Panc1 (cell line): ENCODE data around the gene CDCA8. TPM values are rescaled to one million over a fixed set of nuclear protein-coding genes. Genes with fewer than 3 reads are reported as not detected.

ENCODE experiments used
- ATAC-seq: fragments of 200-7000 bp; cut with Tn5 transposase; 2 replicates; pipeline ENCODE4 v1.9.1; 2020; ENCODE audit warnings: mild to moderate bottlenecking, moderate library complexity
- BruUV-seq: library from RNA; stranded (reverse); fragments of 400-500 nt; replicated peaks from 2 replicates; lab custom pipeline; 2021; lab: Mats Ljungman, UMichigan
- CTCF ChIA-PET: fragments of 300-600 bp; sonication (Branson Sonifier 250); formaldehyde crosslinking; loops from one replicate; lab custom pipeline; 2022; ENCODE audit warnings: antibody characterized with exemption; lab: Charles Lee
- POLR2A ChIA-PET: fragments of 300-600 bp; sonication (Branson Sonifier 250); formaldehyde crosslinking; loops from one replicate; lab custom pipeline; 2022; ENCODE audit warnings: antibody characterized with exemption; lab: Charles Lee
- DNase-seq: peaks from one replicate; pipeline ENCODE4 v3.0.0-alpha.2; 2010; ENCODE audit warnings: low read depth, low spot score
- H3K27ac ChIP-seq: 2 replicates; pipeline ENCODE4 v1.5.1; 2011; ENCODE audit warnings: mild to moderate bottlenecking, low read length, inconsistent platforms
- H3K27me3 ChIP-seq: fragments of 200-500 bp; sonication (Bioruptor generic); 2 replicates; pipeline ENCODE4 v1.6.0; 2014; ENCODE audit warnings: low read length, inconsistent platforms; ENCODE audit not compliant: control insufficient read depth, insufficient read depth
- H3K36me3 ChIP-seq: fragments of 200-500 bp; sonication (Bioruptor generic); 2 replicates; pipeline ENCODE4 v1.5.1; 2014; ENCODE audit warnings: inconsistent platforms, mild to moderate bottlenecking, low read length, moderate library complexity; ENCODE audit not compliant: control insufficient read depth, insufficient read depth
- H3K4me1 ChIP-seq: 2 replicates; pipeline ENCODE4 v1.5.1; 2011; ENCODE audit warnings: inconsistent platforms, mild to moderate bottlenecking, low read length, moderate library complexity; ENCODE audit not compliant: control insufficient read depth, insufficient read depth
- H3K4me3 ChIP-seq, 2 experiments: 2 replicates each; pipeline ENCODE4 v1.5.1; 2011 to 2012; ENCODE audit warnings: low read depth in 2 of 2, low read length in 2 of 2, mild to moderate bottlenecking in 2 of 2, inconsistent platforms in 1 of 2, moderate library complexity in 1 of 2
- H3K9me3 ChIP-seq: fragments of 200-500 bp; sonication (Bioruptor generic); 2 replicates; pipeline ENCODE4 v1.5.1; 2014; ENCODE audit warnings: low read depth, mild to moderate bottlenecking, inconsistent platforms, low read length, moderate library complexity; ENCODE audit not compliant: control insufficient read depth, insufficient read depth
- CTCF ChIP-seq: fragments of 450-650 bp; IDR thresholded peaks from 2 replicates; pipeline ENCODE4 v1.5.1; 2017; ENCODE audit warnings: mild to moderate bottlenecking
- POLR2AphosphoS5 ChIP-seq: IDR thresholded peaks from 2 replicates; pipeline ENCODE4 v1.6.1; 2012; ENCODE audit warnings: mild to moderate bottlenecking, low read depth, low read length, moderate library complexity
- REST ChIP-seq, 2 experiments: IDR thresholded peaks; 2 replicates each; pipeline ENCODE4 v1.6.1; 2011 to 2012; ENCODE audit warnings: low read depth in 2 of 2, control low read depth in 1 of 2, low read length in 1 of 2, mild to moderate bottlenecking in 1 of 2, moderate library complexity in 1 of 2; ENCODE audit not compliant: insufficient read depth in 1 of 2
- SIN3A ChIP-seq: IDR thresholded peaks from 2 replicates; pipeline ENCODE4 v1.6.1; 2012; ENCODE audit warnings: low read depth, mild to moderate bottlenecking, low read length, moderate library complexity, borderline replicate concordance; ENCODE audit not compliant: insufficient read depth
- TCF7L2 ChIP-seq: IDR thresholded peaks from 2 replicates; pipeline ENCODE4 v1.6.1; 2011; ENCODE audit warnings: mild to moderate bottlenecking, low read depth, low read length, inconsistent platforms
- in situ Hi-C: cut with HindIII; loops from 2 replicates; pipeline ENCODE4 v1.10.0; 2016; ENCODE audit warnings: low sequenced_read_pairs, low pct_unique_long_range_greater_than_20kb
- intact Hi-C: fragments of 100-400 bp; cut with micrococcal nuclease; formaldehyde crosslinking; loops from one replicate; pipeline ENCODE4 v1.10.0; 2022; ENCODE audit not compliant: unreplicated experiment
- total RNA-seq: library from RNA; stranded (reverse); gene quantifications from one replicate; pipeline ENCODE4 v1.2.1, GENCODE V29; 2021; ENCODE audit not compliant: unreplicated experiment

Gene CDCA8
- total RNA-seq, 1 experiment from 2014 or later = 56.5 TPM

- ATAC-seq = no peak
- TF ChIP-seq POLR2AphosphoS5 = no peak
- no peak for TF ChIP-seq REST (IDR thresholded peaks at IDR 0.05; ENCODE audit: insufficient read depth in 1 of 2, low read depth in 2 of 2, low read length in 1 of 2)
- TF ChIP-seq CTCF = no peak
- no peak for TF ChIP-seq TCF7L2
- no peak for TF ChIP-seq SIN3A
- no peak overlapping the region for H3K27ac ChIP-seq
- no peak for DNase-seq
- H3K4me1 ChIP-seq = no peaks in the 10 kb centered on the region
- no TSS peak for BruUV-seq
- no peaks in the 10 kb centered on the region for H3K27me3 ChIP-seq
- in situ Hi-C loops (no loop called here), intact Hi-C loops (no loop called here)
- no peak overlapping the region for H3K4me3 ChIP-seq
- POLR2A ChIA-PET = no interaction called here
- CTCF ChIA-PET = no interaction called here
- no peaks in the 10 kb centered on the region for H3K9me3 ChIP-seq
- H3K36me3 ChIP-seq = no peaks in the 10 kb centered on the region
These were observed 40.5 kb upstream of the CDCA8 start for GRCh38 chr1:37651803-37652202.

- TF ChIP-seq REST (IDR thresholded peaks at IDR 0.05; ENCODE audit: insufficient read depth in 1 of 2, low read depth in 2 of 2, low read length in 1 of 2) = no peak
- no peak for TF ChIP-seq POLR2AphosphoS5
- TF ChIP-seq CTCF = no peak
- TF ChIP-seq SIN3A = no peak
- TF ChIP-seq TCF7L2 = no peak
- ChIA-PET POLR2A (interaction anchor here (0.7 to 0.8 kb wide), 2 partner anchors 30 to 159 kb away, joined by 4 to 6 read pairs; no protein-coding TSS in a partner anchor), CTCF (interaction anchor here (0.7 kb wide), 1 partner anchor 317 kb away, joined by 3 read pairs; no protein-coding TSS in a partner anchor)
- H3K27me3 ChIP-seq = no peaks in the 10 kb centered on the region
- no TSS peak for BruUV-seq
- H3K27ac ChIP-seq = no peak overlapping the region
- no peaks in the 10 kb centered on the region for H3K36me3 ChIP-seq
- no peak overlapping the region for H3K4me3 ChIP-seq
- in situ Hi-C loops = no loop called here
- intact Hi-C loops = no loop called here
- DNase-seq = no peak
- no peak for ATAC-seq
- H3K4me1 ChIP-seq = no peaks in the 10 kb centered on the region
- no peaks in the 10 kb centered on the region for H3K9me3 ChIP-seq
These were observed 39.3 kb upstream of the CDCA8 start for GRCh38 chr1:37652976-37653375.
